HG03558 (cell line): ENCODE data around the gene MTMR10.

Experiments used
- ATAC-seq: cut with Tn5 transposase; IDR thresholded peaks from one replicate; pipeline ENCODE4 v1.9.1; 2021; ENCODE audit warnings: moderate number of reproducible peaks; ENCODE audit not compliant: unreplicated experiment; ENCODE audit errors: extremely low read depth

Gene MTMR10

GRCh38 chr15:30963681-30964080, 27.7 kb downstream of the MTMR10 start:
- ATAC-seq: no peak

GRCh38 chr15:30962659-30963058, 28.8 kb downstream of the MTMR10 start:
- no peak for ATAC-seq

GRCh38 chr15:30962079-30962478, 29.3 kb downstream of the MTMR10 start:
- ATAC-seq: no peak

- no peak for ATAC-seq
Measured at GRCh38 chr15:30958219-30958618, 33.2 kb downstream of the MTMR10 start.

- no peak for ATAC-seq
Measured at GRCh38 chr15:30956216-30957124, 35.0 kb downstream of the MTMR10 start.

GRCh38 chr15:30954674-30955073, 36.8 kb downstream of the MTMR10 start:
- no peak for ATAC-seq

GRCh38 chr15:30953731-30954378, 37.6 kb downstream of the MTMR10 start:
- no peak for ATAC-seq

GRCh38 chr15:30953183-30953582, 38.2 kb downstream of the MTMR10 start:
- no peak for ATAC-seq

GRCh38 chr15:30943654-30944335, 47.6 kb downstream of the MTMR10 start:
- ATAC-seq: no peak

GRCh38 chr15:30941520-30941919, 49.9 kb downstream of the MTMR10 start:
- ATAC-seq: no peak

GRCh38 chr15:30940359-30940758, 51.1 kb downstream of the MTMR10 start:
- no peak for ATAC-seq

- ATAC-seq: no peak
Measured at GRCh38 chr15:30939161-30939560, 52.3 kb downstream of the MTMR10 start.

- no peak for ATAC-seq
Measured at GRCh38 chr15:30933293-30933692, 58.1 kb downstream of the MTMR10 start.

GRCh38 chr15:30930422-30930821, 61.0 kb downstream of the MTMR10 start:
- no peak for ATAC-seq

- ATAC-seq: no peak
Measured at GRCh38 chr15:30929982-30930381, 61.4 kb downstream of the MTMR10 start.

GRCh38 chr15:30929064-30929669, 62.3 kb downstream of the MTMR10 start:
- ATAC-seq: no peak

- no peak for ATAC-seq
Measured at GRCh38 chr15:30928076-30928475, 63.4 kb downstream of the MTMR10 start.

- ATAC-seq: no peak
Measured at GRCh38 chr15:30927148-30927761, 64.2 kb downstream of the MTMR10 start.

GRCh38 chr15:30926161-30926560, 65.3 kb downstream of the MTMR10 start:
- ATAC-seq: no peak

GRCh38 chr15:30925686-30926085, 65.7 kb downstream of the MTMR10 start:
- ATAC-seq: no peak
